ENCODE data around the gene ASCL1. TPM values are rescaled to one million over a fixed set of nuclear protein-coding genes. Genes with fewer than 3 reads are reported as not detected.

ASCL1 gene
- total and polyA plus RNA-seq, 10 of the 15 experiments (the other 5 are each of a cell fraction or from before 2014, with no cell fraction given): 10.6 to 61.1 (median 20.5) TPM

DNA sequence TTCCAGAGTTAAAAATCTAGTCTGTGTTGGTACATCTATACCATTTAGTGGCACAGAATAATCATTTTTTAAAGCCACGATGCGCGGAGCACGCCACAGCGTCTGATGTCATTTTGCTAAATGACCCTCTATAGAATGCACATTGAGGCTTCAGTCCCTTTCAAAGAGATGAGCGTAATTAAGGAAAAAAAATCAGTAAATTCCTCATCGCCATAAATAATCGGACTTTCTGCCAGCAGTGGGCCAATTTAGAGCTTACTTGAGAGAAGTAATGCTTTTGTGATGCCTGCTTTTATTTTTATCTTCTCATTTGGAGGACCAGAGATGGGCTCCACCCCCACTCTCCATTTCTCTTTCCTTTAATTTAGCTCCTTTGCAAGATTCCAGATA is 4.0 kb downstream of the ASCL1 start:
- H2AFZ ChIP-seq (ENCODE audit: control insufficient read depth, low read depth, low read length): no peak overlapping the region
- peaks cover 0 to 28% of the 10 kb centered on the region in 2 experiments; a peak in 2 of 4 replicates for H3K27me3 ChIP-seq (replicated peaks in 1 of 2; ENCODE audit: control insufficient read depth in 2 of 2, insufficient read depth in 2 of 2, low read length in 1 of 2)
- ChIA-PET CTCF (interaction anchor here (0.6 to 3.0 kb wide), 12 partner anchors 8 to 587 kb away, joined by 3 to 16 read pairs (median 4); no protein-coding TSS in a partner anchor), POLR2A (interaction anchor here (0.5 to 3.0 kb wide), 7 partner anchors 9 to 348 kb away, joined by 3 to 16 read pairs (median 4); no protein-coding TSS in a partner anchor), SMC1A (ENCODE audit: uncharacterized antibody, unreplicated experiment) (interaction anchor here (0.5 to 5.9 kb wide), 18 partner anchors 13 to 587 kb away, joined by 3 to 39 read pairs (median 4); no protein-coding TSS in a partner anchor), RAD21 (ENCODE audit: unreplicated experiment) (interaction anchor here (0.6 to 5.6 kb wide), 15 partner anchors 9 to 544 kb away, joined by 3 to 54 read pairs (median 4); no protein-coding TSS in a partner anchor)
- H3K36me3 ChIP-seq (ENCODE audit: control insufficient read depth in 2 of 2, insufficient read depth in 2 of 2, low read length in 1 of 2): no peaks in the 10 kb centered on the region
- in situ Hi-C loops (cut with MboI): no loop called here
- no peak for DNase-seq (ENCODE audit: low read depth, low spot score)
- H3K4me1 ChIP-seq (ENCODE audit: control insufficient read depth, insufficient read depth, low read length): peaks cover 8% of the 10 kb centered on the region
- 2% methylated on average over 8 of the region's 8 CpGs for whole genome bisulfite sequencing (ENCODE audit: insufficient coverage, insufficient replicate concordance, low lambda C conversion rate, missing lambda C conversion rate)
- no TSS peak for BruUV-seq (replicated peaks)
- intact Hi-C loops (cut with micrococcal nuclease; ENCODE audit: unreplicated experiment): no loop called here
- no peak for ATAC-seq
- H3K79me2 ChIP-seq (ENCODE audit: control insufficient read depth, insufficient read depth, low read length): no peaks in the 10 kb centered on the region
- no peaks in the 10 kb centered on the region for H4K20me1 ChIP-seq (ENCODE audit: control insufficient read depth, insufficient read depth)
- H3K9ac ChIP-seq (ENCODE audit: control insufficient read depth, insufficient read depth, low read length): no peak overlapping the region
- H3K9me3 ChIP-seq (replicated peaks; ENCODE audit: control insufficient read depth, insufficient read depth, low read length): peaks cover 8% of the 10 kb centered on the region
- TF ChIP-seq CBX3 (IDR thresholded peaks at IDR 0.05; ENCODE audit: borderline replicate concordance, low read depth) (no peak), SIN3A (IDR thresholded peaks at IDR 0.05; ENCODE audit: low read depth, low read length) (no peak), SUZ12 (IDR thresholded peaks at IDR 0.05; ENCODE audit: unreplicated experiment) (peak; percentile 9)
- no peak for FAIRE-seq
- no peak overlapping the region for H3K4me3 ChIP-seq
- peak overlapping the region; percentile 53; the same call in 1 of the 2 replicates for H3K4me2 ChIP-seq (ENCODE audit: control insufficient read depth, insufficient read depth)
- H3K27ac ChIP-seq (ENCODE audit: control insufficient read depth, insufficient read depth): no peak overlapping the region

DNA sequence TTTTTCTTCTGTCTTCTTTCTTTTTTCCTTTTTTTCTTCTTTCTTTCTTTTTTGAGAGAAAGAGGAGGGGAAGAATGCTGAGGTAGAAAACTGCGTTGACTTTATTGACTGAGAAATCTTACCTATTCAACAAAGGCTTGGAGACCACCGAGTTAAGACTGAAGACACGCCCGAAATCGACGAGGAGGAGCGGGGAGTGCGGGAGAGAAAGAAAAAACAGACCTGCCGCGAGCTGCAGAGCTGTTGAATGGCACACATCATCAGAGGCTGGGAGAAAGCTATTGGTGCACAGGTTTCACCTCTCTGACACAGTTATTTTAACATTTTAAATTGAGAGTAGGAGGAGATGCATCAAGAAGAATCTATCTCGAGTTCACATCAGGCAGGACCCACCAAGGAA is 5.1 kb downstream of the ASCL1 start:
- Histone ChIP-seq H3K9me3 (replicated peaks; ENCODE audit: control insufficient read depth, insufficient read depth, low read length) (peaks cover 8% of the 10 kb centered on the region), H3K4me2 (ENCODE audit: control insufficient read depth, insufficient read depth) (no peak overlapping the region), H3K9ac (ENCODE audit: control insufficient read depth, insufficient read depth, low read length) (no peak overlapping the region), H4K20me1 (ENCODE audit: control insufficient read depth, insufficient read depth) (no peaks in the 10 kb centered on the region), H3K79me2 (ENCODE audit: control insufficient read depth, insufficient read depth, low read length) (no peaks in the 10 kb centered on the region), H3K4me1 (ENCODE audit: control insufficient read depth, insufficient read depth, low read length) (peaks cover 5% of the 10 kb centered on the region; the same call in 1 of the 2 replicates), H3K4me3 (no peak overlapping the region; the same call in 1 of the 2 replicates), H2AFZ (ENCODE audit: control insufficient read depth, low read depth, low read length) (no peak overlapping the region), H3K36me3 (ENCODE audit: control insufficient read depth in 2 of 2, insufficient read depth in 2 of 2, low read length in 1 of 2) (no peaks in the 10 kb centered on the region), H3K27ac (ENCODE audit: control insufficient read depth, insufficient read depth) (no peak overlapping the region), H3K27me3 (replicated peaks in 1 of 2; ENCODE audit: control insufficient read depth in 2 of 2, insufficient read depth in 2 of 2, low read length in 1 of 2) (peaks cover 0 to 28% of the 10 kb centered on the region in 2 experiments; a peak in 2 of 4 replicates)
- ChIA-PET POLR2A (interaction anchor here (1.2 to 1.7 kb wide), 4 partner anchors 12 to 218 kb away, joined by 3 to 6 read pairs (median 4); no protein-coding TSS in a partner anchor), SMC1A (ENCODE audit: uncharacterized antibody, unreplicated experiment) (interaction anchor here (0.7 to 5.9 kb wide), 19 partner anchors 12 to 586 kb away, joined by 3 to 39 read pairs (median 4); no protein-coding TSS in a partner anchor), CTCF (interaction anchor here (0.6 to 2.2 kb wide), 8 partner anchors 14 to 534 kb away, joined by 3 to 9 read pairs (median 4); no protein-coding TSS in a partner anchor), RAD21 (ENCODE audit: unreplicated experiment) (interaction anchor here (0.7 to 5.6 kb wide), 14 partner anchors 10 to 543 kb away, joined by 3 to 54 read pairs (median 4); no protein-coding TSS in a partner anchor)
- no TSS peak for BruUV-seq (replicated peaks)
- FAIRE-seq: no peak
- no peak for ATAC-seq
- TF ChIP-seq POU2F2 (IDR thresholded peaks at IDR 0.05; ENCODE audit: borderline replicate concordance, low read depth, low read length) (no peak), ZNF24 (IDR thresholded peaks at IDR 0.05) (no peak), RCOR1 (conservative IDR thresholded peaks at IDR 0.05; ENCODE audit: low read depth, low read length) (no peak), TCF3 (IDR thresholded peaks at IDR 0.05; ENCODE audit: borderline replicate concordance, insufficient read depth, low read depth, low read length) (no peak), FOXK2 (IDR thresholded peaks at IDR 0.05) (no peak), ATF7 (IDR thresholded peaks at IDR 0.05; ENCODE audit: low read depth) (no peak), ZSCAN29 (IDR thresholded peaks at IDR 0.05) (no peak)
- intact Hi-C loops (cut with micrococcal nuclease; ENCODE audit: unreplicated experiment): no loop called here
- in situ Hi-C loops (cut with MboI): no loop called here
- no peak for DNase-seq (ENCODE audit: low read depth, low spot score)
- WGBS (ENCODE audit: insufficient coverage, insufficient replicate concordance, low lambda C conversion rate, missing lambda C conversion rate): 19% methylated on average over 11 of the region's 11 CpGs
